Mucosa of rectum (tissue), 2 donors: ENCODE measurements around the gene LTA4H.

Experiments
- H3K27ac ChIP-seq, 2 donors: one replicate each; pipeline ENCODE4 v1.7.0; 2013; ENCODE audit warnings: inconsistent platforms in 2 of 2, low read depth in 2 of 2, low read length in 2 of 2
- H3K27me3 ChIP-seq, 2 donors: one replicate each; pipeline ENCODE4 v1.7.0; 2013; ENCODE audit warnings: low read length in 2 of 2; ENCODE audit not compliant: control insufficient read depth in 2 of 2, insufficient read depth in 2 of 2
- H3K36me3 ChIP-seq, 2 donors: one replicate each; pipeline ENCODE4 v1.7.0; 2013; ENCODE audit warnings: low read length in 2 of 2; ENCODE audit not compliant: control insufficient read depth in 2 of 2, insufficient read depth in 2 of 2
- H3K4me1 ChIP-seq, 2 donors: one replicate each; pipeline ENCODE4 v1.7.0; 2013; ENCODE audit warnings: low read length in 2 of 2, mild to moderate bottlenecking in 1 of 2; ENCODE audit not compliant: control insufficient read depth in 2 of 2, insufficient read depth in 2 of 2
- H3K4me3 ChIP-seq, 2 donors: one replicate each; pipeline ENCODE4 v1.7.0; 2013; ENCODE audit warnings: low read length in 2 of 2
- H3K9ac ChIP-seq, 2 donors: one replicate each; pipeline ENCODE4 v1.7.0; 2013; ENCODE audit warnings: low read length in 2 of 2, low read depth in 1 of 2, mild to moderate bottlenecking in 1 of 2
- H3K9me3 ChIP-seq, 2 donors: one replicate each; pipeline ENCODE4 v1.7.0; 2013; ENCODE audit warnings: low read length in 2 of 2; ENCODE audit not compliant: control insufficient read depth in 2 of 2
- donor health status: healthy.
- donor health status: Normal muscosa, but diverticular disease.

The LTA4H gene

DNA sequence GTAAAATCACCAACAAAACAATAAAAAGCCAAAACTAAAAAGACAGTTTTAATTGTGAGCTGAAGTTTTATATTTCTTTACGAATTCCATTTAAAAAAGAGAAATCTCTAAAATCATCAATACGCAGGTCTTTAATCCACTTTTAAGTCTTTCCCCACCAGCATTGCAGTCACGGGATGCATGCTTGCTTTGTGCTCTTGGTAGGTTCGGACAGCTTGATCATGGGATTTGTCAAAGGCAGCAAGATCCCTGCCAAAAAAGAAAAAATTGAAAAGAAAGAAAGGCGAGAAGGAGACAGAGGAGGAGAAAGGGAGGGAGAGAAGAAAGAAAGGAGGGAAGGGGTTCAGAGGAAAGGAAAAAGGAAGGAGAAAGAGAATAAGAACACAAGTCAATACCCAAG, 34.5 kb downstream of the LTA4H start:
- Histone ChIP-seq H3K36me3 (peaks cover 24 to 30% of the 10 kb centered on the region in 2 donors), H3K27ac (no peak overlapping the region), H3K4me1 (peaks cover 0 to 3% of the 10 kb centered on the region in 2 donors), H3K27me3 (no peaks in the 10 kb centered on the region), H3K4me3 (no peak overlapping the region), H3K9ac (no peak overlapping the region), H3K9me3 (no peaks in the 10 kb centered on the region)

DNA sequence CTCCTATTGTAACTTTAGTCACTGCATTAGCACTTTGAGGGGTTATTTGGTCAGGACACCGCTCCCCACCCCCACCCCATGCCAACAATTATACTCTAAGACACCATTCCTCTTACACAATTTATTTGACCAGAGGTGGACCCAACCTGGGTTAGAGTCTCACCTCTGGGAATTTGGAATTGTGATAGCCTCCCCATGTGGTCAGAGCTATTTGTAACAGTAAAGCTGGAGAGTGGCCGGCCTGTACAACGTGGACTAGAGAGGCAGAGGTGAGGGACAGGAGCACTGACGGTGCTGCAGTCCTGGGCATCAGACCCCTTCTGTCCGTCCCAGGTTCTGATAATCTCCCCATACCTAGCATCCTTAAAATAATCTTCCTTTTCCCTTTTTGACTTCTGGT, 35.9 kb downstream of the LTA4H start:
- H3K9me3 ChIP-seq: no peaks in the 10 kb centered on the region

GRCh38 chr12:95998611-95999286, 36.6 kb downstream of the LTA4H start:
- Histone ChIP-seq H3K9ac (no peak overlapping the region), H3K9me3 (no peaks in the 10 kb centered on the region), H3K36me3 (peaks cover 10 to 19% of the 10 kb centered on the region in 2 donors), H3K27me3 (no peaks in the 10 kb centered on the region), H3K4me3 (no peak overlapping the region), H3K4me1 (peaks cover 0 to 3% of the 10 kb centered on the region in 2 donors), H3K27ac (no peak overlapping the region)

More for the DNA sequence above, 35.9 kb downstream of the LTA4H start:
- Histone ChIP-seq H3K36me3 (peaks cover 14 to 21% of the 10 kb centered on the region in 2 donors), H3K27ac (no peak overlapping the region), H3K4me1 (peaks cover 0 to 3% of the 10 kb centered on the region in 2 donors), H3K27me3 (no peaks in the 10 kb centered on the region), H3K4me3 (no peak overlapping the region), H3K9ac (no peak overlapping the region)

DNA sequence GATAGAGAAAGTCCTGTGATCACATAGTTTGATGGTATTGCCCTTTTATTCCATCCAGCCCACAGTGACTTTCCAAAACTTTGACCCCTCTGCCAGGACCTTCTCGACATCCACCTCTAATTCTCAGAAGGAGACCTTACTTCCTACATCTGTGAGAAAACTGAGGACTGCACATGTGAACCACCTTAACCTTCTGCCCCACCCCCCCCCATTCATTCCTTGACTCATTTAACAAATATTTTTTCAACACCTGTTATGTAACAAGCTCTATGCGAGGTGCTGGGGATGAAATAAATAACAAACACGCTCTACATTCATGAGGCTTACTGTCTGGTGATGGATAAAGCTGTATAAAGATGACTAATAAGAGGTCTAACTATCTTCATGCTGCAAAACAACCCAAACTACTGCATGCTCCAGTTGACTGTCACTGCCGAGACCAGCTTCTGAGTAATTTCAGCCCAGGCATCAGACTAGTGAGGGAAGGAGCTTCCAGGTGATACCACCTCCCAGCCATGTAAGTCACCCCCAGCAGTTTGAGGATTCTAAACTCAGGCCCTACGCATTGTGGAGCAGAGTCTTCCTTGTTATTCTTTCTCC, 37.4 kb downstream of the LTA4H start:
- no peak overlapping the region for H3K9ac ChIP-seq
- H3K27me3 ChIP-seq: no peaks in the 10 kb centered on the region
- H3K9me3 ChIP-seq: no peaks in the 10 kb centered on the region
- peaks cover 0 to 3% of the 10 kb centered on the region in 2 donors for H3K4me1 ChIP-seq
- H3K36me3 ChIP-seq: peaks cover 7 to 15% of the 10 kb centered on the region in 2 donors
- no peak overlapping the region for H3K4me3 ChIP-seq
- no peak overlapping the region for H3K27ac ChIP-seq

GRCh38 chr12:95997276-95997675, 38.1 kb downstream of the LTA4H start:
- Histone ChIP-seq H3K27me3 (no peaks in the 10 kb centered on the region), H3K36me3 (peaks cover 2 to 7% of the 10 kb centered on the region in 2 donors), H3K9ac (no peak overlapping the region), H3K9me3 (no peaks in the 10 kb centered on the region), H3K27ac (no peak overlapping the region), H3K4me3 (no peak overlapping the region), H3K4me1 (peaks cover 0 to 3% of the 10 kb centered on the region in 2 donors)

DNA sequence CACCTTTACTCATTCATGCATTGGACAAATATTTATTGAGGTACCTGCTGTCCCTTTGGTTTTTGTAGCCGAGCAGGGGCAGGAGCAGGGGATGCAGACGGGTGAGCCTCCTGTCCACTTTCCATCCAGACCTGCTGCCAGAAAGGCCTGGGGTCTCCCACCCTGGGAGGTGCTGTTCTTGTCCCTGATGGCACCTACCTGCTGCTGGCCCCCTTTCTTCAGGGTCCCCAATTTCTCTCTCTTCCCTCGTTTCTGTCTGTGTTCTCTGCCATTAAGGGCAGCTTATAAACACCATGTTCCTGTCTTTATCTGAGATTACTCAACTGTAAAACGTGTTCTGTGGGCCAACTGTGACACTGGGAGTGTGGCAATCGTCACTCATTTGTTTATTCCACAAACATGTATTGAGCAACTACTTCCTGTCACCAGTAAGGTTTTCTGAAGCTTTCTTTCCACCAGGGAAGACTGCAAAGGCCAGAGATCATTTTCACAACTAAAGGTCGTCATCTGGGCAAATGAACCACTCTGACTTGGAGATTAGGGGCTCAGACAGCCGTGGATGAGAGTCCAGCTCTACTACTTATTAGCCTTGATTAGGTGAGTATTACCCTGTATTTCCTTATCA, 39.2 kb downstream of the LTA4H start, which contains the start of gene HAL:
Gene HAL (minus strand): TSS at position 311 of the 625 bp plus-strand sequence. CDS start 434 bp downstream, outside the sequence.
- H3K9me3 ChIP-seq: no peaks in the 10 kb centered on the region
- H3K4me3 ChIP-seq: no peak within 1 kb of the TSS
- no peak within 1 kb of the TSS for H3K27ac ChIP-seq
- H3K27me3 ChIP-seq: no peaks in the 10 kb centered on the region
- H3K36me3 ChIP-seq: peaks cover 0 to 6% of the 10 kb centered on the region in 2 donors
- no peak within 1 kb of the TSS for H3K9ac ChIP-seq
- H3K4me1 ChIP-seq: peaks cover 0 to 3% of the 10 kb centered on the region in 2 donors

- Histone ChIP-seq H3K9ac (no peak overlapping the region), H3K9me3 (no peaks in the 10 kb centered on the region), H3K4me1 (peaks cover 0 to 3% of the 10 kb centered on the region in 2 donors), H3K27ac (no peak overlapping the region), H3K27me3 (no peaks in the 10 kb centered on the region), H3K36me3 (peaks cover 0 to 6% of the 10 kb centered on the region in 2 donors), H3K4me3 (no peak overlapping the region)
Observed at GRCh38 chr12:95995238-95996031, 40.0 kb downstream of the LTA4H start.

DNA sequence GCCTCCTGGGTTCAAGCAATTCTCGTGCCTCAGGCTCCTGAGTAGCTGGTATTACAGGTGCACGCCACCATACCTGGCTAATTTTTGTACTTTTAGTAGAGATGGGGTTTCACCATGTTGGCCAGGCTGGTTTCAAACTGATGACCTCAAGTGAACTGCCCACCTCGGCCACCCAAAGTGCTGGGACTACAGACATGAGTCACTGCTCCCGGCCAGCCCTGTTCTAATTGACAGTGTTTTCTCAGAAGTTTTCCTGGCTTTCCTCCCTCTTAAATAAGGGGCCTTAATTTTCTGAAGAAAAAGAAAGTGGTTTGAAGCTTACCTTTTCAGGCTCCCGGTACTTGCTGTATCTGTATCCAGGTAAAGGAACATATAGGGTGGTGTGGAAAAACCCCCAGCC, 40.9 kb downstream of the LTA4H start:
- Histone ChIP-seq H3K36me3 (no peaks in the 10 kb centered on the region), H3K4me3 (no peak overlapping the region), H3K4me1 (peaks cover 0 to 3% of the 10 kb centered on the region in 2 donors)

DNA sequence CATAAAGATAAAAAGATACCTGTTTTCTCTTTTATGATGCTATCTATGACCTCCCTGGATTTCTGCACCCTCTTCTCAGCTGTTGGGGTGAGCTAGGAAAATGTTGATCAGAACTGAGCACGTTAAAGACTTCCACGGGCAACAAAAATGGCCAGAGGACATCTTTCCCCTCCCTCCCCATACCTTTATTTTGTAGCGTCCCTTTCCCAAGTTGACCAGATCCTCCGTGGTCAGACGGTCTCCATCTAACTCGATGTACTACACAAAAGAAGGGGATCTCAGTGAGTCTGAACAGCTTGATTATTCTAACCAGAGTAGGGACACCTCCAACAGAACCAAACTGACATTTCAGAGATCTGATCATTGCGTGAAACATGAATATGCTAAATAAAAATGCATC, 41.5 kb downstream of the LTA4H start:
- Histone ChIP-seq H3K4me1 (peaks cover 0 to 3% of the 10 kb centered on the region in 2 donors), H3K36me3 (no peaks in the 10 kb centered on the region), H3K27ac (no peak overlapping the region), H3K9me3 (no peaks in the 10 kb centered on the region), H3K27me3 (no peaks in the 10 kb centered on the region), H3K9ac (no peak overlapping the region), H3K4me3 (no peak overlapping the region)

More for the DNA sequence above, 40.9 kb downstream of the LTA4H start:
- Histone ChIP-seq H3K27ac (no peak overlapping the region), H3K27me3 (no peaks in the 10 kb centered on the region), H3K9ac (no peak overlapping the region), H3K9me3 (no peaks in the 10 kb centered on the region)
